HG02642 (cell line): ENCODE measurements around the gene MYRF.

Source experiments
- ATAC-seq: cut with Tn5 transposase; IDR thresholded peaks from one replicate; pipeline ENCODE4 v1.9.1; 2021; ENCODE audit warnings: mild to moderate bottlenecking; ENCODE audit not compliant: unreplicated experiment, poor library complexity

Gene MYRF

GRCh38 chr11:61791737-61792309, 39.4 kb downstream of the MYRF start:
- peak; percentile 33 for ATAC-seq

- ATAC-seq: peak; percentile 87
Observed at GRCh38 chr11:61792310-61793082, 40.1 kb downstream of the MYRF start, which contains the start of the genes FEN1 and TMEM258. FEN1 (plus strand) TSS chr11:61792911; CDS start chr11:61795362, 2,451 bp downstream. TMEM258 (minus strand) TSS chr11:61792599; CDS start chr11:61792558, 41 bp downstream.

GRCh38 chr11:61793083-61793828, 40.8 kb downstream of the MYRF start:
- no peak for ATAC-seq

GRCh38 chr11:61793829-61794204, 41.4 kb downstream of the MYRF start:
- no peak for ATAC-seq

GRCh38 chr11:61794579-61794978, 42.1 kb downstream of the MYRF start:
- ATAC-seq: no peak

GRCh38 chr11:61795459-61795858, 43.0 kb downstream of the MYRF start:
- ATAC-seq: no peak

- no peak for ATAC-seq
Observed at GRCh38 chr11:61795876-61796526, 43.6 kb downstream of the MYRF start.

- no peak for ATAC-seq
Observed at GRCh38 chr11:61797263-61797944, 45.0 kb downstream of the MYRF start.

GRCh38 chr11:61799665-61800284, 47.3 kb downstream of the MYRF start:
- no peak for ATAC-seq

- no peak for ATAC-seq
Observed at GRCh38 chr11:61800331-61801281, 48.2 kb downstream of the MYRF start.

GRCh38 chr11:61802605-61803004, 50.2 kb downstream of the MYRF start:
- ATAC-seq: no peak

- no peak for ATAC-seq
Observed at GRCh38 chr11:61803889-61804647, 51.6 kb downstream of the MYRF start.

GRCh38 chr11:61805146-61805545, 52.7 kb downstream of the MYRF start:
- ATAC-seq: no peak

GRCh38 chr11:61806785-61807184, 54.3 kb downstream of the MYRF start:
- no peak for ATAC-seq

GRCh38 chr11:61810671-61811175, 58.3 kb downstream of the MYRF start:
- no peak for ATAC-seq

GRCh38 chr11:61811831-61812230, 59.4 kb downstream of the MYRF start:
- ATAC-seq: no peak

- no peak for ATAC-seq
Observed at GRCh38 chr11:61812736-61813411, 60.4 kb downstream of the MYRF start.
